ENCODE measurements around the gene TGOLN2.
"Not testable (repeated sequence)": the region's sequence is repeated elsewhere in the genome, so short reads cannot be mapped to it uniquely, and the experiment has no call there.

TGOLN2 gene

DNA sequence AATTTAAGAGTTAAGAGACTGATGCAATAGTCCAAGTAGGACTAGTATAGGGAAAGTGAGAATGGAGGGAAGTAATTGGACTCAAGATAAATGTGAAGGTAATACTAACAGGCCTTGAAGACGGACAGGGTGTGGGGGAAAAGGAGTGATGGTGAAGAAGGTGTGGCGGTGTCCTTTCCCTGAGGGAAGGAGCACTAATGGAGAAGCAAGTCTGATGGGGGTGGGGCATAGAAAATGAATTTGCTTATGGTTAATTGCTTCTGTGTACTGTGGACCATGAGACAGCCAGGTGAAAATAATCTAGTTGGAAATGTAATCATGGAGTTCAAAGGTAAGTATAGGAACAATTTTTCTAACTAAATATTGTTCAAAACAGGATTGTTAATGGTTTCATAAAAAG, 7.1 kb upstream of the TGOLN2 start:
- DNase-seq, result no peak

- not testable (repeated sequence) for DNase-seq
Observed at GRCh38 chr2:85333877-85334276, 6.1 kb upstream of the TGOLN2 start.

DNA sequence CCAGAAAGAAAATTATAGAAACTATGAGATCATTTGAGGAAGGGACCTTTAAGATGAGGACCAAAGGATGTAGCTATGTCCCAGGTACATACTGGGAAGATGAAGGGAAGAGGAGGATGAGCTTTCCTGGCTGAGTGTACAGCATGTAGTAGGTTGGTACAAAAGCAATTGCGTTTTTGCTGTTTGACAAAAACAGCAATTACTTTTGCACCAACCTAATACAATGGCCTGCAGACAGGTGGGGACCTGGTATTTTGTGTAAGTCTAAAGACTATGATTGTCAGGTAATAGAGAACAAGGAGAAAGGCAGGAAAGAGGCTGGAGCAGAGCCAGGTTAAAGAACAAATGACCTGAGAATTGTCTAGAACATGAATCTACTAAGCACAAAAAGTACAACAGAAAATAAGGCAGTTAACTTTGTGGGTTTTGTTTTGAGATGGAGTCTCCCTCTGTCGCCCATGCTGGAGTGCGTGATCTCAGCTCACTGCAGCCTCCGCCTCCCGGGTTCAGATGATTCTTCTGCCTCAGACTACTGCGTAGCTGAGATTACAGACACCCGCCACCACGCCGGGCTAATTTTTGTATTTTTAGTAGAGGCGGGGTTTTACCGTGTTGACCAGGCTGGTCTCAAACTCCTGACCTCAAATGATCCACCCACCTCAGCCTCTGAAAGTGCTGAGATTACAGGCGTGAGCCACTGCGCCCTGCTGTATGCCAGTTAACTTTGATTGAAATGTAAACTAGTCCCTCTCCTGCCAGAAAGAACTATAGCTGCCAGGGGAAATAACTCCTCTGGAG, 3.2 kb upstream of the TGOLN2 start:
- DNase-seq, result no peak

DNA sequence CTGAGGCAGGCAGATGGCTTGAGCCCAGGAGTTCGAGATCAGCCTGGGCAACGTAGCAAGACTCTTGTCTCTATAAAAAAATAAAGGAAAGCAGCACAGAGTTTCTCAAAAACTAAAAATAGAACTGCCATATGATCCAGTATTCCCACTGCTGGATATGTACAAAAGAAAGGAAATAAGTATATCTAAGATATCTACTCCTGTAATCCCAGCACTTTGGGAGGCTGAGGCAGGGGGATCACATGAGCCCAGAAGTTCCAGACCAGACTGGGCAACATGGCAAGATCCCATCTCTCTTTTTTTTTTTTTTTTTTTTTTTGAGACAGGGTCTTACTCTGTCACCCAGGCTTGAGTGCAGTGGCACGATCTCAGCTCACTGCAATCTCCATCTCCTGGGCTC, 1.9 kb upstream of the TGOLN2 start:
- DNase-seq, result not testable (repeated sequence)

DNA sequence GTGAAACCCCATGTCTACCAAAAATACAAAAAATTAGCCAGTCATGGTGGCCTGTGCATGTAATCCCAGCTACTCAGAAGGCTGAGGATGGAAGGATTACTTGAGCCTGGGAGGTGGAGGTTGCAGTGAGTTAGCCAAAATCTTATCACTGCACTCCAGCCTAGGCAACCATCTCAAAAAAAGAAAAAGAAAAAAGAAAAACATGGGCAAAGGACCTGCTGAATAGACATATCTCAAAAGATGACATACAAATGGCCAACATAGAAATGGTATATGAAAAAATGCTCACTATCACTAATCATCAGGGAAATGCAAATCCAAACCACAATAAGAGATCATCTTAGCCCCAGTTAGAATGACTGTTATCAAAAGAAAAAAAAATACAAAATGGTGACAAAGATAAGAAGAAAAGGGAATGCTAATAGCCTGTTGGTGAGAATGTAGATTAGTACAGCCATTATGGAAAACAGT, 1.4 kb upstream of the TGOLN2 start:
- no peak for DNase-seq

DNA sequence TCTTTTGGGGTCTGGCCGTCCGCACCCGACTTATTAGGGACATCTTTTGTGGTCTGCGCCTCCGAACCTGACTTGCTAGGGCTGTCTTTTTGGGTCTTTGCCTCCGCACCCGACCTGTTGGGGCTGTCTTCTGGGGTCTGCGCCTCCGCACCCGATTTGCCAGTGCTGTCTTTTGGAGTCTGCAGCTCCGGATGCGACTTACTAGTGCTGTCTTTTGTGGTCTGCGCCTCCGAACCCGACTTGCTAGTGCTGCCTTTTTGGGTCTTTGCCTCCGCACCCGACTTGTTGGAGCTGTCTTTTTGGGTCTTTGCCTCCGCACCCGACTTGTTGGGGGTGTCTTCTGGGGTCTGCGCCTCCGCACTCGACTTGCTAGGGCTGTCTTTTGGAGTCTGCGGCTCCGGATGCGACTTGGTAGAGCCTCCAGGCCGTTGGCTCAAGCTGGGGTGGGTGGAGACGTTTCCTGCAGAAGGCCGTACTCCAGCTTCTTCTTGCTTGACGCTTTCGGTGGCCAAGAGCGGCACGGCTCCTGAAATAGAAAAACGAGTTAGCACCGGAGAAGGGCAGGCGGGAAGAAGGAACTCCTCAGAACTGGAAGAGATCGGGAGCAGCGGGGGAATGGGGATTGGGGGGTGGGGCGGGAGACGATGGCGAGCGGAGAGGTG, 498 bp downstream of the TGOLN2 start:
- peak; percentile 52 for DNase-seq

DNA sequence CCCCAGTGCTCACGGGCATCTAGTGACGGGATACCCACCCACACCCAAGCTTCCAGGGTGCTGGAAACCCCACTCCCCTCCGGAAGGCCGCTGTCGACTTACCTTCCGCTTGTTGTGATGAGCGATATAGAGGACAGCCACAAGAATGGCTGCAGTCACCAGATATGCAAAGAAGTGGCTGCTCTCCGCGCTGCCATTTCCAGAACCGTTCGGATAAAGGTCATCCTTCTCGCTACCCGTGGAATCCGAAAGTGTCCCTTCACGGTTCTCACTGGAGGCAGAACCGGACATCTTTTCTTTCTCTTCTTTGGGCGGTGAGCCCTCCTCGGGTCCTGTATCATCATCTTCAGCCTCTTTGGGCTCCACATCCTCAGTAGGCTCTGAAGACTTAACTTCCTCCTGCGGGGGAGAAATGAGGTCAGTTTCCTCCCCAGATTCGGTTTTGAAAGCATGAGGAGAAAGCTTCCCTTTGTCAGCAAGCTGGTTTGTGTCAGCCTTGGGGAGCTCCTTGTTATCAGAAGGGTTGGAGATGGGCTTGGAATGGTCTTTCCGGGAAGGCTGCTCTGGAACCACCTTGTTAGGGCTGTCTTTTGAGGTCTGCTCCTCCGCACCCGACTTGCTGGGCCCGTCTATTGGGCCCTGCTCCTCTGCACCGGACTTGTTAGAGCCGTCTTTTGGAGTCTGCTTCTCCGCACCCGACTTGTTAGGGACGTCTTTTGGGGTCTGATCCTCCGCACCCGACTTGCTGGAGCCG, 1.2 kb downstream of the TGOLN2 start:
- DNase-seq, result peak; percentile 63

- no peak for DNase-seq
Observed at GRCh38 chr2:85325466-85325811, 2.4 kb downstream of the TGOLN2 start.

- DNase-seq, result no peak
Observed at GRCh38 chr2:85324639-85325465, 2.9 kb downstream of the TGOLN2 start.

DNA sequence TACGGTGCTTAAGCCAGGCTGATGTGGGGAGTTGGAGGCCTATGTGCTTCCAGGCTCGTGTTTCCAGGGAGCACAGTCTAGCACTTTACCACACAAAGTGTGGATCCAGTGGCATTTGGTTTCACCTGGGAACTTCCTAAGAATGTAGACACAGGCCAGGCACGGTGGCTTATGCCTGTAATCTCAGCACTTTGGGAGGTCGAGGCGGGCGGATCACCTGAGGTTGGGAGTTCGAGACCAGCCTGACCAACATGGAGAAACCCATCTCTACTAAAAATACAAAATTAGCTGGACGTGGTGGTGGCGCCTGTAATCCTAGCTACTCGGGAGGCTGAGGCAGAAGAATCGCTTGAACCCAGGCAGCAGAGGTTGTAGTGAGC, 3.8 kb downstream of the TGOLN2 start:
- DNase-seq, result not testable (repeated sequence)

- DNase-seq, result no peak
Observed at GRCh38 chr2:85323351-85323987, 4.3 kb downstream of the TGOLN2 start.

- no peak for DNase-seq
Observed at GRCh38 chr2:85319796-85320195, 8.0 kb downstream of the TGOLN2 start.

GRCh38 chr2:85318222-85319074, 9.3 kb downstream of the TGOLN2 start:
- peak; percentile 22 for DNase-seq

GRCh38 chr2:85315921-85316320, 11.9 kb downstream of the TGOLN2 start:
- DNase-seq, result not testable (repeated sequence)

- no peak for DNase-seq
Observed at GRCh38 chr2:85314884-85315242, 12.9 kb downstream of the TGOLN2 start.

- no peak for DNase-seq
Observed at GRCh38 chr2:85312404-85312803, 15.4 kb downstream of the TGOLN2 start.

- no peak for DNase-seq
Observed at GRCh38 chr2:85310330-85310729, 17.5 kb downstream of the TGOLN2 start.

DNA sequence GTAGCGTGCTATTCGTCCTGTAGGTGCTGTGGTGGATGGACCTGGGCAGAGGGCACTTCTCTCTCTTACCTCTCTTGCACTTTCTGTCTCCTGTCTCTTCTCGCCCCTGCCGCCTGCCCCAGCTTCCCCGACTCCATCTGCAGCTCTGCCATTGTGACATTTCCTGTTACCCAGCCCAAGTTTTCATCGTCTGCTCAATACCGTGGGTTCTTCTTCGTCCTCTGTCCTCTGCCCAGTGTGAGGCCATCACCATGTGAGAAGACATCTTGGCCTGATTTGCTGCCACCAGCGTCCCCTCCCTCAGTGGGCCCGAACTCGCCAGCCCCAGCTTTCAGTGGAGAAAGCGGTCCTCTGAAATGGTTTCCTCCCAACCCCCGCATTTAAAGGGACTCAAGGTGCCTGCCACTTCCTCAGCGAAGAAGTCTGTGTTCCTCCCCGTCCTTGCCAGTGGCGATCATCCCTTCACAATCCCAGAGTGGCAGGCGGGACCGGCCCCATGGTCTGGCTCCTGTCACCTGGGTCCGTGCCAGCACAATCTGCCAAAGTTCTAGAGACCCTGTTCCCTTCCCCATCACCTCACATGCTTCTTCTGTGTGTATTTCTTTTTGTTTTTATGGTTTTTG, 18.0 kb downstream of the TGOLN2 start:
- peak; percentile 21 for DNase-seq

DNA sequence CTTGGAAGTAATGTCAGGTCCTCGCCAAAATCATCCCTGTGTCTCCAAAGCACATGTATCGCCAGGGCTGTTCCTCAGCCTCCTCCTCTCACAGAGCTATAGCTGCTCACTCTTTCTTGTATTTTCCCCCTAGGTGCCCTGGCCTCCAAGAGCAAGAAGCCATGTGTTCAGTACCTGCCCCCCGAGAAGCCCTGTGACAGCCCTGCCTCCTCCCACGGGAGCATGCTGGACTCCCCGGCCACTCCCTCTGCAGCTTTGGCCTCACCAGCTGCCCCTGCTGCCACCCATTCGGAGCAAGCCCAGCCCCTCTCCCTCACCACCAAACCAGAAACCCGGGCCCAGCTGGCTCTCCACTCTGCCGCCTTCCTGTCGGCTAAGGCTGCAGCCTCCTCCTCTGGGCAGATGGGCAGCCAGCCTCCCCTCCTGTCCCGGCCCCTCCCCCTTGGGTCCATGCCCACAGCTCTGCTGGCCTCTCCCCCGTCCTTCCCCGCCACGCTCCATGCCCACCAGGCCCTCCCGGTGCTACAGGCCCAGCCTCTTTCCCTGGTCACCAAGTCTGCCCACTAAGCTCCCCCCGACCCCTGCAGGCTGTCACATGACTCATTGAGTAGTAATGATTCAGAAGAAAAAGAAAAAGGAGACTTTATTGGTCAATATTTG, 18.8 kb downstream of the TGOLN2 start:
- no peak for DNase-seq

- DNase-seq, result no peak
Observed at GRCh38 chr2:85308201-85308600, 19.6 kb downstream of the TGOLN2 start.
